ENCODE results near the gene GRN.

GRN gene

DNA sequence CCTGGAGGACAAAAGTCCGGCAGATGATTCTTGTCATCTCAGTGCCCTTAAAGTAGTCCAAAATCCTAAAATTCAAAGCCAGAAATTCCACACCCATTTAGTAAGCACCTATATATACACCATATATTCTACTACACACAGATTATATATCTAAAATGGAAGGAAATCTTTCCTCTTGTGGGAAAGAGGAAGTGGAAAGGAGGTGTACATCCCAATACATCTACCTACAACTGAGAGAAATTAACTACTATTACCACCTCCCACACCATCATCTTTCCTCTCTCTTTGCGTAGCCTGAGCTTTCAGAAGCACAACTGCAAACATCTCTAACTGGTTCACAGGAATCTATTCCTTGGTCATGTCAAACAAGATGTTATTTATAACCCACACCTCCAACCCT, 49.7 kb downstream of the GRN start:
- H3K9me3 ChIP-seq (ENCODE audit: control insufficient read depth, insufficient read depth, low read length): no peaks in the 10 kb centered on the region

GRCh38 chr17:44396946-44397345, 51.8 kb downstream of the GRN start:
- H3K4me1 ChIP-seq (ENCODE audit: control insufficient read depth, low read length): no peaks in the 10 kb centered on the region
- H3F3A ChIP-seq (ENCODE audit: control insufficient read depth, insufficient read depth): no peaks in the 10 kb centered on the region
- TF ChIP-seq EZH2phosphoT487 (IDR thresholded peaks at IDR 0.05; ENCODE audit: borderline replicate concordance, low read length): no peak
- no peak for TF ChIP-seq CTCF (IDR thresholded peaks at IDR 0.05; ENCODE audit: low read depth, low read length, poor library complexity, severe bottlenecking)
- no peaks in the 10 kb centered on the region for H3K9me3 ChIP-seq (ENCODE audit: control insufficient read depth, insufficient read depth, low read length)
- no peaks in the 10 kb centered on the region for H3K79me2 ChIP-seq (ENCODE audit: control insufficient read depth, low read length)
- no peak overlapping the region for H3K27ac ChIP-seq (ENCODE audit: low read depth, low read length)
- H3K4me3 ChIP-seq (ENCODE audit: low read length): no peak overlapping the region
- no peaks in the 10 kb centered on the region for H3K9me2 ChIP-seq (replicated peaks; ENCODE audit: control insufficient read depth, low read length)
- no peaks in the 10 kb centered on the region for H3K27me3 ChIP-seq (ENCODE audit: control insufficient read depth, low read length)
- H3K4me2 ChIP-seq (ENCODE audit: low read length): no peak overlapping the region
- peaks cover 43% of the 10 kb centered on the region for H3K36me3 ChIP-seq (ENCODE audit: control insufficient read depth, low read length)
- no peaks in the 10 kb centered on the region for H4K20me1 ChIP-seq (ENCODE audit: control insufficient read depth, insufficient read depth, low read depth, low read length)

More for the DNA sequence above, 49.7 kb downstream of the GRN start:
- no peaks in the 10 kb centered on the region for H4K20me1 ChIP-seq (ENCODE audit: control insufficient read depth, insufficient read depth, low read depth, low read length)
- H3K36me3 ChIP-seq (ENCODE audit: control insufficient read depth, low read length): peaks cover 26% of the 10 kb centered on the region
- H3K79me2 ChIP-seq (ENCODE audit: control insufficient read depth, low read length): no peaks in the 10 kb centered on the region
- no peak overlapping the region for H3K4me2 ChIP-seq (ENCODE audit: low read length)
- H3K4me1 ChIP-seq (ENCODE audit: control insufficient read depth, low read length): no peaks in the 10 kb centered on the region
- H3K9me2 ChIP-seq (replicated peaks; ENCODE audit: control insufficient read depth, low read length): no peaks in the 10 kb centered on the region
- TF ChIP-seq CTCF (IDR thresholded peaks at IDR 0.05; ENCODE audit: low read depth, low read length, poor library complexity, severe bottlenecking) (no peak), EZH2phosphoT487 (IDR thresholded peaks at IDR 0.05; ENCODE audit: borderline replicate concordance, low read length) (no peak)
- no peaks in the 10 kb centered on the region for H3K27me3 ChIP-seq (ENCODE audit: control insufficient read depth, low read length)
- H3K27ac ChIP-seq (ENCODE audit: low read depth, low read length): no peak overlapping the region
- H3K4me3 ChIP-seq (ENCODE audit: low read length): no peak overlapping the region
- 0 out of 2 replicates have a peak, but pooled peaks cover 2% of the 10 kb centered on the region for H3F3A ChIP-seq (ENCODE audit: control insufficient read depth, insufficient read depth)

GRCh38 chr17:44397479-44398440, 52.7 kb downstream of the GRN start:
- no peaks in the 10 kb centered on the region for H3K27me3 ChIP-seq (ENCODE audit: control insufficient read depth, low read length)
- no peak overlapping the region for H3K4me3 ChIP-seq (ENCODE audit: low read length)
- peaks cover 50% of the 10 kb centered on the region for H3K36me3 ChIP-seq (ENCODE audit: control insufficient read depth, low read length)
- no peaks in the 10 kb centered on the region for H4K20me1 ChIP-seq (ENCODE audit: control insufficient read depth, insufficient read depth, low read depth, low read length)
- no peaks in the 10 kb centered on the region for H3K9me3 ChIP-seq (ENCODE audit: control insufficient read depth, insufficient read depth, low read length)
- H3K9me2 ChIP-seq (replicated peaks; ENCODE audit: control insufficient read depth, low read length): no peaks in the 10 kb centered on the region
- TF ChIP-seq EZH2phosphoT487 (IDR thresholded peaks at IDR 0.05; ENCODE audit: borderline replicate concordance, low read length): no peak
- TF ChIP-seq CTCF (IDR thresholded peaks at IDR 0.05; ENCODE audit: low read depth, low read length, poor library complexity, severe bottlenecking): no peak
- peaks cover 5% of the 10 kb centered on the region for H3K4me1 ChIP-seq (ENCODE audit: control insufficient read depth, low read length)
- H3K27ac ChIP-seq (ENCODE audit: low read depth, low read length): no peak overlapping the region
- H3K79me2 ChIP-seq (ENCODE audit: control insufficient read depth, low read length): no peaks in the 10 kb centered on the region
- no peak overlapping the region for H3K4me2 ChIP-seq (ENCODE audit: low read length)
- H3F3A ChIP-seq (ENCODE audit: control insufficient read depth, insufficient read depth): no peaks in the 10 kb centered on the region
